ENCODE results near the gene ARSG.

The ARSG gene

GRCh38 chr17:68296217-68297191 is 5.2 kb downstream of the ARSG start:
- H3K27ac ChIP-seq, result peak overlapping the region; percentile 99
- TF ChIP-seq, protein P1, sequence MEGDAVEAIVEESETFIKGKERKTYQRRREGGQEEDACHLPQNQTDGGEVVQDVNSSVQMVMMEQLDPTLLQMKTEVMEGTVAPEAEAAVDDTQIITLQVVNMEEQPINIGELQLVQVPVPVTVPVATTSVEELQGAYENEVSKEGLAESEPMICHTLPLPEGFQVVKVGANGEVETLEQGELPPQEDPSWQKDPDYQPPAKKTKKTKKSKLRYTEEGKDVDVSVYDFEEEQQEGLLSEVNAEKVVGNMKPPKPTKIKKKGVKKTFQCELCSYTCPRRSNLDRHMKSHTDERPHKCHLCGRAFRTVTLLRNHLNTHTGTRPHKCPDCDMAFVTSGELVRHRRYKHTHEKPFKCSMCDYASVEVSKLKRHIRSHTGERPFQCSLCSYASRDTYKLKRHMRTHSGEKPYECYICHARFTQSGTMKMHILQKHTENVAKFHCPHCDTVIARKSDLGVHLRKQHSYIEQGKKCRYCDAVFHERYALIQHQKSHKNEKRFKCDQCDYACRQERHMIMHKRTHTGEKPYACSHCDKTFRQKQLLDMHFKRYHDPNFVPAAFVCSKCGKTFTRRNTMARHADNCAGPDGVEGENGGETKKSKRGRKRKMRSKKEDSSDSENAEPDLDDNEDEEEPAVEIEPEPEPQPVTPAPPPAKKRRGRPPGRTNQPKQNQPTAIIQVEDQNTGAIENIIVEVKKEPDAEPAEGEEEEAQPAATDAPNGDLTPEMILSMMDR (conservative IDR thresholded peaks at IDR 0.05), result no peak
- no peak for TF ChIP-seq ZFX (IDR thresholded peaks at IDR 0.05)

DNA sequence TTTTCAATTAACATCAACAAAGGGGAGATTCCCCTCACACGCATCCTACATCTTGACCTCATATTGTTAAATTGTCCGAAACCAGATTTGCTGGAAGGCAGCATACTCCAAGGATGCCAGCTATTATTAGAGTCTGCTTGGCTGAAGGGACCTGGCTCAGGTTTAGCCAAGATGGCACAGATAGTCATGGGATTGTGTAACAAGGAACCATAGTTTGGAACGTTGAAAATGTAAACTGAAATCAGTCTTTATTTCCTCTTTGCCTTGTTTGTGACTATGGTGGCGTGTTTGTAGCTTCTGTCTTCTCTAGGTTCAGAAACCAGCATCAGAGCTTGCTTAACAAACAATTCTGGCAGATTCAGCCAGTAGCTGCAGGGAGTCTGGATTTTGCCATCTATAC is 5.9 kb downstream of the ARSG start:
- TF ChIP-seq, protein P1 (conservative IDR thresholded peaks at IDR 0.05), result no peak
- no peak for TF ChIP-seq ZFX (IDR thresholded peaks at IDR 0.05)
- H3K27ac ChIP-seq, result peak overlapping the region; percentile 99

GRCh38 chr17:68298601-68299000 is 7.3 kb downstream of the ARSG start:
- H3K27ac ChIP-seq, result peak overlapping the region; percentile 99
- TF ChIP-seq ZFX (IDR thresholded peaks at IDR 0.05), result no peak
- TF ChIP-seq, protein P1 (conservative IDR thresholded peaks at IDR 0.05), result no peak

DNA sequence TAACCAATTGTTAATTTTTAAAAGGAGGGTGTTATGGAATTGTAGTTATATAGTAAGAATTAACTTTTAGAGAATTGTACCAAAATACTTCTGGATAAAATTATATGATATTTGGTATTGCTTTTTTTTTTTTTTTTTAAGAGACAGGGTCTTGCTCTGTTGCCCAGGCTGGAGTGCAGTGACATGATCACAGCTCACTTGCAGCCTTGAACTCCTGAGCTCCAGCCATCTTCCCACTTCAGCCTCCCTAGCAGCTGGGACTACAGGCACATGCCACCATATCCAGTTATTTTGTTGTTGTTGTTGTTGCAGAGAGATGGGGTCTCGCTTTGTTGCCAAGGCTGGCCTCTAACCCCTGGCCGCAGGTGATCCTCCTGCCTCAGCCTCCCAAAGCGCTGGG is 8.5 kb downstream of the ARSG start:
- peak overlapping the region; percentile 34 for H3K27ac ChIP-seq

DNA sequence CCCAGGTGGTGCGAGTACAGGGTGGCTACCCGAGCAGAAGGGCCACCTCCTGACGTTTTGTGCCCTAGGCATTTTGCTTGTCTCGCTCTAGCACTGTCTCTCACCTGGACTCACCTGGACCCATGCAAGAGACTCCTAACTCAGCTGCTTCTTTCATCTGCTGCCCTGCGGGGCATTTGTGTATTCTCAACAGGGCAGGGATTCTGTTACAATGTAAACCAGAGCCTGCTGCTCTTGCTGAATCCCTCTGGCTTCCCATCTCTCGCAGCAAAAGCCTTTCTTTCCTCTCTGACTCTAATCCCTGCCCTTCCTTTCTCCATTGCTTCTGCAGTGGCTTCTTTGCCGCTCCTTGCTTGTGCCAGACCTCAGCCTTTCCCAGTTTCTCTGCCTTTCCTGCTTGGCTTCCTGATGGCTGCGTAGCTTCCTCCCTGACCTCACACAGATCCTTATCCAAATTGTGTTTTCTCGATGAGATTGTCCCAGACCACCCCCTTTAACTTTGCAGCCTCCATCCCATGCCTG is 10.2 kb downstream of the ARSG start:
- TF ChIP-seq ZFX (IDR thresholded peaks at IDR 0.05), result no peak
- TF ChIP-seq, protein P1 (conservative IDR thresholded peaks at IDR 0.05), result no peak

More for the DNA sequence above, 8.5 kb downstream of the ARSG start:
- TF ChIP-seq, protein P1 (conservative IDR thresholded peaks at IDR 0.05), result no peak
- no peak for TF ChIP-seq ZFX (IDR thresholded peaks at IDR 0.05)

GRCh38 chr17:68302066-68302564 is 10.8 kb downstream of the ARSG start:
- H3K27ac ChIP-seq, result 0 out of 2 replicates have a peak overlapping the region, but pooled peaks have one; percentile 9
- TF ChIP-seq ZFX (IDR thresholded peaks at IDR 0.05), result no peak
- TF ChIP-seq, protein P1 (conservative IDR thresholded peaks at IDR 0.05), result no peak

More for the DNA sequence above, 10.2 kb downstream of the ARSG start:
- peak overlapping the region; percentile 9; the same call in 1 of the 2 replicates for H3K27ac ChIP-seq

DNA sequence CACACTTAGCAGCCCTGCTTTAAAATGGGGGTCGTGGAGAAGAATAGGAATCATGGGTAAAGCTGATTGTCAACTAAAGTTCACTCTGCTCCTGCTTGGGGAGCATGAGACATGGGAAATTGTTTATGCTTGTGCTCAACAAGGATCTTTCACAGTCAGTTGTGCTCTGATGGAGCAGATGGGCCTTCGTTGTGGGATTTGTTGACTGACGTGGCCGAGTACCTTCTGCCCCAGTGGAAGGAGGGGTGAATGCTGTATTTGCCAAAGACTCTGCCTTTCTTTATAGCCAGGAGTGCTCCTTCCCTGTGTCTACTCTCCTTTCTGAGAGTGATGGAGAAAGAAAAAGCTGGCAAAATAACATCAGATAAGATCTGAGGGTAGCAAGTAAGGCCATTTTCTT is 11.4 kb downstream of the ARSG start:
- H3K27ac ChIP-seq, result 0 out of 2 replicates have a peak overlapping the region, but pooled peaks have one; percentile 9
- TF ChIP-seq, protein P1 (conservative IDR thresholded peaks at IDR 0.05), result no peak
- no peak for TF ChIP-seq ZFX (IDR thresholded peaks at IDR 0.05)

Data from C4-2B (cell line).